HPDE6-E6E7 (cell line): ENCODE data around the gene CTDSPL.
"Not testable (repeated sequence)": the region's sequence is repeated elsewhere in the genome, so short reads cannot be mapped to it uniquely, and the experiment has no call there.

Experiments used
- DNase-seq: peaks from one replicate; pipeline ENCODE4 v3.0.0; 2011; ENCODE audit warnings: missing footprints; ENCODE audit errors: extremely low spot score

CTDSPL gene

DNA sequence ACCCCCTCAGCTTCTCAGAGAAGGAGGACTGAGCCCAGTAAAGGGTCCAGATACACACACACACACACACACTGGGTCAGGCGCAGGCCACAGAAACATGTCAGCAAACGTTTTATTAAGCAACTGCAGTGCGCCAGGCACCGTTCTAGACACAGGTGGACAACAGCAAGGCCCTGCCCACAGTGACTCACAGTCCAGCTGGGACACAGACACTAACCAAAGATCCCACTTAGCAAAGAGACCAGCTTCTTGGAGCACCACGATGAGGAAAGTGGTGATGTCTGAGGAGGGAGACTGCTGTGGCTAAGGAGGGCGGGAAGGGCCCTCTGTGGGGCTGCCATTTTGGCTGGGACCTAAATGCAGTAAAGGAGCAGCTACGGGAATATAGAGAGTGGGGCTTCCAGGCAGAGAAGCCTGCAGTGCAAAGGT lies 126.1 kb downstream of the CTDSPL start:
- DNase-seq: no peak

DNA sequence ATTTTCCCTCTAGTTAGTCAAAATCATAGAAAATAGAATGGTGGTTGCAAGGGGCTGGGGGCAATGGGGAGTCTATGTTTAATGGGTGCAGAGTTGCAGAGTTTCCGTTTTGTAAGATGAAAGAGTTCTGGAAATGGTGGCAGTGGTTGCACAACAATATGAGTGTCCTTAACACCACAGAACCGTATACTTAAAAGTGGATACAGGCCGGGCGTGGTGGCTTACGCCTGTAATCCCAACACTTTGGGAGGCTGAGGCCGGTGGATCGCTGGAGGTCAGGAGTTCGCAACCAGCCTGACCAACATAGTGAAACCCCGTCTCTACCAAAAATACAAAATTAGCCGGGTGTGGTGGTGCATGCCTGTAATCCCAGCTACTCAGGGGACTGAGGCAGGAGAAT lies 126.7 kb downstream of the CTDSPL start:
- DNase-seq: not testable (repeated sequence)

DNA sequence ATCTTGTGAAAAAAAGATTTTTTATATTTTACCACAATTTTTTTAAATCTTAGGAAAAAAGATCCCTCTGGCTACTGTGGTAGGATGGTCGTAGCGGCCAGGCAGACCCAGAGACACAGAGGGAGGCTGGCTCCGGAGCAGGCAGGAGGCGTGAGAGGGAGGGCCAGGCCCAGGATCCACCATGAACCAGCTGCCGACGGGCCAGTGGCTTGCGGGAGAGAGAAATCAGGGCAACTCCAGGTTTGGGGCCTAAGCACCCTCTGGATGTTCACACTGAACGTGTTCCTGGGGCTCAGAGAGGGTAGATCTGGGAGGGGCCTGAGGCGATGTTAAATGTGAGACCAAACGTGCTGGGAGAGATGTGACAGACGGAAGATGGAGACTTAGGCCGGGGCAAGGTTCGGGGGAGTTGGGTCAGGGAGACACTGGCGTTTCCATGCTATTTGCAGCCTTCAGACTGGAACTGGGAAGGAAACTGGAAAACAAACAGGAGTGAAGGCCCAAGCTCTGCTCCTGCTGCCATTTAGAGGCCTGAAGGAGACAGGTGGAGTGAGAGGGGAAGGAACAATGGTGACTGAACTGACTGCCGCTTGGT lies 127.3 kb downstream of the CTDSPL start:
- DNase-seq: no peak

DNA sequence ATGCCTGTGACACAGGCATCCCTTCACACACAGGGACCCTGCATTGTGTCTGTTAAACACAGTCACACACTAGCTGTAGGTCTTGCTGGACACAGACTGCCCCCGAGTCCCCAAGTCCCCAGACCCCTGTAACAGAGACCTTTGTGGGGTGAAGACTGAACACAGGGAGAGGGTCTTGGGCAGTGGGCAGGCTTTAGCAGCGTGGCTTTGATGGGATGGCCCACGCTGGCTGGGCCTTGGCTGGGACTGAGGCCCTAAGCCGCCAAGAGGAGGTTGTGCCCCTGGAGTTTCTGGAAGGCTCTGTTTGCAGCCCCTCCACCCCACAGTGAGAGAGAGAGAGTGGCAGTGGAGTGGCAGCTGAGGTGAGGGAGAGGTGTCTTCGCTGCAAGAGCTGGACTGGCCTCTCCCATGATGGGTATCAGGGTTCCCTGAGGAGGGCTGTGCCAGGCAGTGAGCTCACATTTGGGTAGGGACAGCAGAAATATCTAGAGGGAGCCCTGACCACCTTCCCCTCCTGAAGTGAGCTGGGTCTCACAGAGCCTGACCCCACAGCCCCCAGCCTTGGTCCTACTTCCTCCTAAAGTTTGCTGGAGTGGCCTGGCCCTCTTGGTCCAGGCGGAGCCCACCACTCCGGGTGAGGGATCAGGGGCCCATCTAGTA lies 128.3 kb downstream of the CTDSPL start:
- no peak for DNase-seq

DNA sequence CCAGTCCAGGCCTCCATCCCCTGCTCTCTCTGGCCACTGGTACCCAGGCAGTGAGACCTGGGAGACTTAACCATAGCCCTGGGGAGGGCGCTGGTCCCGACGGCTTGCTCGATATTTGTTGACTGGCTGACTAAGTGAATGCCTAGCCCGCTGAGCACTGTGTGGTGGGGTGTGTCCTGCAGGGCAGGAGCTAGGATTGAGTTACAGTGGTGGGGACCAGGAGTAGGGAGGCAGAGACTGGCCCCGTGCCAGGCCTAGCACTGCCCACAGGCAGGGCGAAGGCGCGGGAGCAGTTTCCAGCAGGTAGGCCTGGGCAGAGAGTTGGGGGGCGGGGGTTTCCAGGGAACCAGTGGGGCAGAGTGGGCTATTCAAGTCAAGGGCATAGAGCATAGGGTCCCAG lies 128.8 kb downstream of the CTDSPL start, which contains the start of gene VILL:
Gene VILL (plus strand): TSS at position 260 of the 400 bp plus-strand sequence. CDS start 2,887 bp downstream, outside the sequence.
- DNase-seq: no peak

DNA sequence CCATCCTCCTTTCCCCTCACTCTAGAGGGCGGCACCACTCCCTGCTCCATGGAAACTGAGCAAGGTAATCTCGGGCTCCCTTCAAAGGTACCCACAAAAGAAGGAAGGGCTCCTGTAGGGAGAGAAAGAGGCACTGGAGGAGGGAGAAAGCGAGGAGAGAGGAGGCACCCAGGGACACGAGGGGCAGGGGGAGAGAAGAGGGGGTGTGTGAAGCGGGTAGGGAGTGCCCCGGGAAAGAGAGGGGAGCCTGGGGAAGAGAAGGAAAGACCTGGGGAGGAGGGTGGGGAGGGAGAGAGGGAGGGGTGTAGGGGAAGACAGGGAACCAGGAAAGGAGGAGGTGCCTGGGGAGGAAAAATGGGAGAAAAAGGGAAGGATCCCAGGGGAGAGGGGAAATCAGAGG lies 129.4 kb downstream of the CTDSPL start:
- no peak for DNase-seq

DNA sequence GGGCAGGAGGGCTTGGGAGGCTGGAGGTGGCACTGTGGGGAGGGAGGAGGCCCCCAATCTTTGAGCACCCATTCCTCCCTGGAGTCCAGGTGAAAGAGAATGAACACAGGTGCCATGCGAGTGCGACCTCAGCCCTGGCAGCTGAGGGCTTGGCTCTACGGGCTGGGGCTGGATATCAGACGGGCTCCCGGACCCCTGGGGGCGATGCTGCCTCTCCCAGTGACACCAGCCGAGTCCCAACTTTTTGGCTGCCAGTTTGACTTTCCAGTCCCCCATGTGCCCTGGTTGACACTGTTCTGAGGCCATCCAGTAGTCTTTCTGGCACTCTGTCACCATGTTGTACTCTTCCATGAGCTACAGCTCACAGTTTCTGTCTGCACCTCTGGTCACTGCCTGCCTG lies 130.1 kb downstream of the CTDSPL start:
- no peak for DNase-seq

DNA sequence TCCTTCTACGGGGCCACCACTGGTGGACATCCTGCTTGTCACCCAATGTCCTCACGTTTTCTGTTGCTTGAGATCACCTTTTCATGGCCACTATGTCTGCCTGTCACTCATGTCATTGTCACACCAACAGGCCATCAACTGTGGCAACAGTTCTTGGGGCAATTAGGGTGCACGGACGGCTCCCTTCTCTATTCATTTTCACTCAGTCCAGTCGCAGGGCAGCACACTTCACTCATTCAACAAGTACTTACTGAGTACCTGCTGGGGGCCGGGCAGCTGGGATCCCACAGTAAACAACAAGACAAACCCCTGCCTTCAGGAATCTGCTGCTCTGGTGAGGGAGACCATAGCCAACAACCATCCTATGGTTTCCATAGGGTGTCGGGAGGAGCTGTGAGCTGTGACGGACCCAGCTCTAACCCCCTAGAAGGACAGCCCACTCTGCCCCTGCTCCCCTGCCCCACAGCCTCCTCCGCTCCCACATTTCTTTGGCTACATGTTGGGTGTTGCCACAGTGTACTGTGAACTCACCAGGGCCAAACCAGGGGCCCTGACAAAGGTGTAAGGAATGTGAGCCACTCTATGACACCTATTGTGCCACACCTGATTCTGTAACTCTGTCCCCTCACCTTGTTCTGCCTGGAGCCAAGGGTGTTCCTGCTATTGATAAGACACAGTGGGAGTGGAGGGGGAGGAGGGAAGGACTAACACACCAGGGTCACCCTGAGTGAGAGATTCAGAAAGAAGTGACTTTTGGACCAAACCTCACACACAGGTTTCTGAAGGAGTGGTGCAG lies 130.8 kb downstream of the CTDSPL start:
- no peak for DNase-seq

DNA sequence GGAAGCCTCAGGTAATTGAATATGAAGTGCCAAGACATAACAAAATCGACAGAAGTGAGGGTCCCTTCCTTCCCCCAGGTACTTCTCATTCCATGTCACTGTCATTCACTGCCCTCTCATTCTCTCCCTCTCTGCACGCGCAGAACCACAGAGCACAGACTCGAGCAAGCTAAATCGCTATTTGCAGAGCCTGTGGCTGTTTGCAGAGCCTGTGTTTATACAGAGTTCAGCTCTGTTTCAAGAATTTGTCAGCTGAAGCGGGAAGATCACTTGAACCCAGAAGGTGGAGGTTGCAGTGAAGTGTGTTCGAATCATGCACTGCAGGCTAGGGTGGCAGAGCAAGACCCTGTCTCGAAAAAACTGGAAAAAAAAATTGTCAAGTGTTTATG lies 131.4 kb downstream of the CTDSPL start:
- no peak for DNase-seq

DNA sequence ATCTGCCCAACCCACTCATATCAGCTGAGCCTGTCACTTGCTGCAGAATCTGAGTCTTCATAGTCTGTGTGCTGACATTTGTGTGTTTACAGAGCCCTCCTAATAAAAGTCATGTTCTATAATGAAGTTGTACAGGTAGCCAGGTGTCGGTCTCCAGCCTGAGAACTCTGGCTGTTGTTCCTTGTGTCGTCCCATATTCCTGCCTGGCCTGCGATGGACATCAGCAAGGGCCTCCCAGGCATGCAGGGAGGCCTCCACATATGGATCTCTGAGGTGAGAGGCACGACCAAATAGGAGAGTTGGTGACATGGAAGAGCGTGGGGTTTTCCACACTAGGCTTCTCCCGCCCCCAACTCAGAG lies 131.8 kb downstream of the CTDSPL start:
- no peak for DNase-seq

DNA sequence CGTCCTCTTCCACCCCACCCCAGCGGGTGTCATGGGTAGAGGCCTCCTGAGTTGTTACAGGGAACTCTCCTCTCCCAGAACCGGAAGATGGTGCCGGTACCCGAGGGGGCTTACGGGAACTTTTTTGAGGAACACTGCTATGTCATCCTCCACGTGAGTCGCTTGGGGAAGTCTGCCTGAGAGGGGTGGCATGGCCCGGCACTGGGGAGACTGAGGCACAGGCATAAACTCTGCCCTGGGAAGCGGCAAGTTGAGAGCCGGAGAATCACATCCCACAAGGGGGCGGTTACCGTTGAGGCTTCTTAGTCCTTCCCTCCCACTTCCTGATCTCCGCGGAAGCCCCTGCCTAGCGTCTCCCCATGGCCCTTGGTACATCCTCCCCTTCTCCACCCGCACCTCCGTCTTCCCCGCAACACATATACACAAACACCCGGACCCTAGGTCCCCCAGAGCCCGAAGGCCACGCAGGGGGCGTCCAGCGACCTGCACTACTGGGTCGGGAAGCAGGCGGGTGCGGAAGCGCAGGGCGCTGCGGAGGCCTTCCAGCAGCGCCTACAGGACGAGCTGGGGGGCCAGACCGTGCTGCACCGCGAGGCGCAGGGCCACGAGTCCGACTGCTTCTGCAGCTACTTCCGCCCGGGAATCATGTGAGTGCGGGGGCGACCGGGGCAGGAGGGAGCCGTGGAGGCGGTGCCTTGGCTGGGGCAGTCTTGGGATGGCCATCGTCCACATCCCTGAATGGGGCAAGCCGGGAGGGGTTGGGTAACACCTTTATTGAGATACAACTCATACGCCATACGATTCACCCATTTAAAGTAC lies 132.3 kb downstream of the CTDSPL start:
- DNase-seq: no peak

DNA sequence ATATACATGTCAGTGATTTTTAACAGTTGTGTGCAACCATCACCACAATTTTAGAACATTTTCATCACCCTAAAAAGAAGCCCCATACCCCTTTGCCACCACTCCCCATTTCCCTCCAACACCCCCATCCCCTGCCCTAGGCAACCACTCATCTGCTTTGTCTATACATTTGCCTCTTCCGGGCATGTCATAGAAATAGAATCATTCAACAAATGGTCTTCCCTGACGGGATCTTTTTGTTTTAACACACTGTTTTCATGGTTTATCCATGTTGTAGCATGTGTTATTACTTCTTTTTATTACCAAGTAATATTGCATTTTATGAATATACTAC lies 132.9 kb downstream of the CTDSPL start:
- DNase-seq: no peak

DNA sequence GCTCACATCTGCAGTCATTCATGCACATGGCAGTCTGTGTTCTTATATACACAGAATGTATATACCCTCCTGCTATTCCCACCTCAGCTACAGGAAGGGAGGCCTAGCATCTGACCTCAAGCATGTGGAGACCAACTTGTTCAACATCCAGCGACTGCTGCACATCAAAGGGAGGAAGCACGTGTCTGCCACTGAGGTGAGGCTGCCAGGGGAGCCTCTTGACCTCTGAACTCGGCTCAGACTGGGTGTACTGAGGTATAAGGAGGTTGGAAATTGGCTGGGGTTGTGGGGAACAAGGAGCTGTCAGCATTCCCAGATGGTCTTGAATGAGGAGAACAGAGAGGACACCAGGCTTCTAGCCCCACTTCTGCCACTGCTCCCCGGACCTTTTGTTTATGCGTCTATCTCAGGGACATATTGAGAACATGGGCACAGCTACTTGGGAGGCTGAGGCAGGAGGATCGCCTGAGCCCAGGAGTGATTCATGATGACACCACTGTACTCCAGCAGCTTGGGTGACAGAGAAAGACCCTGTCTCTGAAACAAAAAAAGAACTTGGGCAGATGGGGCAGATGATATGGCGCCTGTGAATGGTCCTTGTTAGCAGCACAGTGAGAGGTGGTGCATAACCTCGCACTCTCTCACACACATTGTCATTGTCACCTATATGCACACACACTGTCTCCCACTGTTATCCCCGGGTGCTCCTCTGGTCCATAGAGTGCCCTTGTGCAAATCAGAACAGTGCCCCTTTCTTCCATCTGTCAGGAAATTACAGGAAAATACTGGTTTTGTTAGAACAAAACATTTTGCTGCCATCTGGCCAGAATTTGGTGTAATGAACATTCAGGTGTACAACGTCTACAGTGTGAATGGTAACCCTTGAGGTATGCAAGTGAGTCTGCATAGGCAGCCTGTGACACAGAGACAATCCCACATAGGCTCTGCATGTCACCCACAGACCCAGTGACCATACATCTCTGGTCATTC lies 134.3 kb downstream of the CTDSPL start:
- DNase-seq: no peak

DNA sequence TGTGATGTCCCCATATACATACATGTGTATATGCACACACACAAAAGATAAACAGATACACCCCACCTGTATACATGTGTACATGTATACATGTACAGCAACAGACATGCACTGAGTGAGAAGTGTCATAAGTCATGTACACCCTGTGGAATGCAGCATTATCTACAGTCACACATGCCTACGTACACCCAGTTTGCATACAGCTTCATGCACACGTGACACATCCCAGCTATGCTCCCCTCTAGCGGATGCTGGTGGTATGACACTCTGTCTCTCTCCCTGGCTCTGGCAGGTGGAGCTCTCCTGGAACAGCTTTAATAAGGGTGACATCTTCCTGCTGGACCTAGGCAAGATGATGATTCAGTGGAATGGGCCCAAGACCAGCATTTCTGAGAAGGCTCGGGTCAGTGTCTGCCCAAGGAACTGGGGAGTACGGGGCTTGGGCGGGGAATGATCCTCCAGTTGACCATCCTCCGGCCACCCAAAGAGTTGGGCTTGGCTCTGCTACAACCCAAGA lies 135.2 kb downstream of the CTDSPL start:
- no peak for DNase-seq

DNA sequence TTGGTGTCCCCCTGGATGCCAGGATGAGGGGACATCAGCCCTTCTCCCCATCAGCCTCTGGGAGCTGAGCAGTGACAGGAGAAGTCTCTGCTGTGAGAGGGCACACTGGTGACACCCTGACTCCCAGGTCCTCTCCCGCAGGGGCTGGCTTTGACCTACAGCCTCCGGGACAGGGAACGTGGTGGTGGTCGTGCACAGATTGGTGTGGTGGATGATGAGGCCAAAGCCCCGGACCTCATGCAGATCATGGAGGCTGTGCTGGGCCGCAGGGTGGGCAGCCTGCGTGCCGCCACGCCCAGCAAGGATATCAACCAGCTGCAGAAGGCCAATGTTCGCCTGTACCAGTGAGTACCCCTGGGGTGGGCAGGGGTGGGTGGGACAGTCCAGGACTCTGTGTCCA lies 135.7 kb downstream of the CTDSPL start:
- no peak for DNase-seq

DNA sequence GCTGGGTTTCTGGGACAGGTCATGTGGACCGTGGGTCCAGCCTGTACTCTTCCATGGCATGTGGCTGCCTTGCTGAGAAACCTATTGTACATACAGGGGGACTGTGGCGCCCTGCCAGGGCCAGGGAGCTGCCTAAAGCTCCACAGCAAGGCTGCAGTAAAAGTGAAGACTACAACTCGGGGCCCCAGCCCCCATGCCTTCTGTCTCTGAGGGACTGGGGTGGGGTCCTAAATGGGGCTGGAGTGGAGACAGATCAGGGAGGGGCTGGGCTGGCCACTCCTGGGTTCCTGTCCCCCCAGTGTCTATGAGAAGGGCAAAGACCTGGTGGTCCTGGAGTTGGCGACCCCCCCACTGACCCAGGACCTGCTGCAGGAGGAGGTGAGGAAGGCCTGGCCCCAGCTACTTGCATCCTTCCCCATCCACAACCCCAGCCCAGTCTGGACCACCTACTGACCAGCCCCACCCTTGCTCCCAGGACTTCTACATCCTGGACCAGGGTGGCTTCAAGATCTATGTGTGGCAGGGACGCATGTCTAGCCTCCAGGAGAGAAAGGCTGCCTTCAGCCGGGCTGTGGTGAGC lies 136.2 kb downstream of the CTDSPL start:
- DNase-seq: no peak

DNA sequence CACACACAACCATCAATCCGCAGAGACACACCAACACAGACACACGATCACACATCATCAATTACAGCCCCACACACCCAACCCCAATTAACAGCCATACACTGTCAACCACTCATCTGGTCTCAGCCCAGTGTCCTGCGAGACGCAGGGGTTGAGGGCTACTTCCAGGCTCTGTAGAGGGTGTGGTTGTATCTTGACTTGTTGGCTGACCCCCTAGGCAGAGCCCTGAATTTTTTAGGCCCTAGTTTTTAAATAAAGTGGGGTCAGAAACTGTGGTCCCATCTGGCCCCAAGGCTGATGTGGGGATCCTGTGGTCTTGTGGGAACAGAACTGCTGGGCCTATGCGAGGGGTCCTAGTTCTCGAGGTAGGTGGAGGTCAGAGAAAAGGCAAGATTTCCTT lies 138.2 kb downstream of the CTDSPL start:
- DNase-seq: no peak

DNA sequence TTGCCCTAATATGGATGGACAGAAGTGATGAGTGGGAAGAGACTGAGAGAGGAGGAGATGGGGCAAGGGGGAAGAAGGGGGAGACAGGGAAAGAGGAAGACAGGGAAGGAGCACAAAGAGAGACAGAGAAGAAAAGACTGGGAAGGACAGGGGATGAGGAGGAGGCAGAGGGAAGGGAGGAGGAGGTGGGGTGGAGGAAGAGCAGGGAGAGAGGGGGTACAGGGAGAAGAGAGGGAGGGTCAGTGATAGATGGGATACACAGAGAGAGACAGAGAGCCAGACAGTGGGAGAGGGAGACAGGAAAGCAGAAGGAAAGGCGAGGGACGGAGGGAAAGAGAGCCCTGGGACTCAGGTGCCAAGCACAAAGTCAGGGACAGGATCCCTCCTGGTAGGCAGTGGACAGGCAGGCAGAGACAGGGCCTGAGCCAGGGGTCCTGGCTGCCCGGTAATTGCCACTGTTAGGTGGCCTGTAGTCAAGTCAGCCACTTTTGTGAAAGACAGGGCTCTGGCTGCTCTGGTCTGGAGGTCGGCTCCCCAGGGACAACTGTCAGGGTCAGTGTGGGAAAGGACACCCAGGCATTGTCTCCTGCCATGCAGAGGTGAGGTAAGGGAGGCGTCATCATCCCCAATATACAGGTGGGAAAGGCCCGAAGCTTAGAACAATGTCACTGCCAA lies 138.7 kb downstream of the CTDSPL start:
- DNase-seq: no peak

DNA sequence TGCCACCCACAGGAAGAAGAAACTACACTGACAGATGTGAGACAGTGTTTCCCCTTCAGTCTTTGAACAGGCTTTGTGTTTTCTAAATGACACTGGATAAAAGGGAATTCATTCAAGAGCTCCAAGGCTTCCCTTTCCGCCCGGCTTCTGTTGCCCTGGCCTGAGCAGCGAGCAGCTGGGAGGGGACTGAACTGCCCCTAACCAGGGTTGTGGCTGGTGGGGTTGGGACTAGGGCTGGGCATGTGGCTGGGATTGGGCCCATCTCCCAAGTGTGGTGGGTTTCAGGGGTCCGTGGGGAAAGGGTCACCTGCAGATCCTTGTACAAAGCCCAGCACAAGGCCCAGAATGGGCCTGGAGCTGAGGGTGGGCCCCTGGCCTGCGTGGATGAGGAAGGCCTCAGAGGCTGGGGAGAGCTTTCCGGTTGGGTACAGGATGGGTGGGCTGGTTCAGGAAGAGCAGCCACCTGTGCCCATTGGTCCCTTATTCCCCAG lies 139.3 kb downstream of the CTDSPL start:
- DNase-seq: no peak
